Lower lobe of right lung (tissue), 2 donors: ENCODE measurements around the gene NR3C1. TPM values are rescaled to one million over a fixed set of nuclear protein-coding genes. Genes with fewer than 3 reads are reported as not detected.

Experiments used
- ATAC-seq, 2 donors: fragments of 200-7000 bp; cut with Tn5 transposase; one replicate each; pipeline ENCODE4 v1.9.1; 2020 to 2022; ENCODE audit warnings: mild to moderate bottlenecking in 2 of 2, moderate library complexity in 2 of 2
- DNase-seq: peaks from one replicate; pipeline ENCODE4 v3.0.0-alpha.2; 2020
- H3K27ac ChIP-seq: fragments of 200-600 bp; one replicate; pipeline ENCODE4 v1.8.0; 2022
- H3K27me3 ChIP-seq: fragments of 200-600 bp; one replicate; pipeline ENCODE4 v1.8.0; 2022; ENCODE audit warnings: low read depth
- H3K36me3 ChIP-seq: fragments of 200-600 bp; one replicate; pipeline ENCODE4 v1.8.0; 2022; ENCODE audit warnings: mild to moderate bottlenecking
- H3K4me1 ChIP-seq: fragments of 200-600 bp; one replicate; pipeline ENCODE4 v1.8.0; 2022
- H3K4me3 ChIP-seq: fragments of 200-600 bp; one replicate; pipeline ENCODE4 v1.8.0; 2022; ENCODE audit warnings: mild to moderate bottlenecking
- H3K9me3 ChIP-seq: fragments of 200-600 bp; one replicate; pipeline ENCODE4 v1.8.0; 2022
- CTCF ChIP-seq: fragments of 200-600 bp; IDR thresholded peaks from one replicate; pipeline ENCODE4 v1.8.0; 2022; ENCODE audit warnings: antibody characterized with exemption, mild to moderate bottlenecking
- intact Hi-C: fragments of 100-400 bp; cut with DNase I; formaldehyde crosslinking; loops from one replicate; pipeline ENCODE4 v1.11.0; 2022
- total RNA-seq: library from RNA; stranded (reverse); fragmentation: NEBNext Ultra II Directional; extraction: Animal tissue kit (Norgen Biotek cat#: 25700); gene quantifications from one replicate; pipeline ENCODE4 v1.2.1, GENCODE V29; 2021
- donor health status: DM: no; HTN: yes; CAD: no; lungs with severe emphysema.

NR3C1 gene
- total RNA-seq, 1 donor from 2014 or later = 110 TPM

GRCh38 chr5:143350341-143350740 lies 53.1 kb downstream of the NR3C1 start:
- intact Hi-C loops = no loop called here
- no peak overlapping the region for H3K4me3 ChIP-seq
- no peaks in the 10 kb centered on the region for H3K36me3 ChIP-seq
- H3K4me1 ChIP-seq = peaks cover 89% of the 10 kb centered on the region
- ATAC-seq (no peak), DNase-seq (no peak)
- H3K27me3 ChIP-seq = no peaks in the 10 kb centered on the region
- no peak overlapping the region for H3K27ac ChIP-seq
- no peaks in the 10 kb centered on the region for H3K9me3 ChIP-seq
- TF ChIP-seq CTCF = no peak

GRCh38 chr5:143349177-143349576 lies 54.3 kb downstream of the NR3C1 start:
- Histone ChIP-seq H3K9me3 (no peaks in the 10 kb centered on the region), H3K27me3 (no peaks in the 10 kb centered on the region), H3K4me1 (peaks cover 77% of the 10 kb centered on the region), H3K4me3 (no peak overlapping the region), H3K27ac (no peak overlapping the region), H3K36me3 (no peaks in the 10 kb centered on the region)
- ATAC-seq (no peak), DNase-seq (no peak)
- TF ChIP-seq CTCF = no peak
- intact Hi-C loops = no loop called here

- H3K27ac ChIP-seq = no peak overlapping the region
- no peaks in the 10 kb centered on the region for H3K9me3 ChIP-seq
- no peak for ATAC-seq
- no peak for DNase-seq
- H3K4me3 ChIP-seq = no peak overlapping the region
- intact Hi-C loops = no loop called here
- H3K27me3 ChIP-seq = no peaks in the 10 kb centered on the region
- peaks cover 64% of the 10 kb centered on the region for H3K4me1 ChIP-seq
- no peaks in the 10 kb centered on the region for H3K36me3 ChIP-seq
- TF ChIP-seq CTCF = no peak
Measured at GRCh38 chr5:143347698-143348344, 55.7 kb downstream of the NR3C1 start.

- Histone ChIP-seq H3K4me1 (peaks cover 64% of the 10 kb centered on the region), H3K27me3 (no peaks in the 10 kb centered on the region), H3K4me3 (no peak overlapping the region), H3K27ac (no peak overlapping the region), H3K9me3 (no peaks in the 10 kb centered on the region), H3K36me3 (no peaks in the 10 kb centered on the region)
- TF ChIP-seq CTCF = no peak
- intact Hi-C loops = no loop called here
- DNase-seq (no peak), ATAC-seq (no peak)
Measured at GRCh38 chr5:143347046-143347445, 56.4 kb downstream of the NR3C1 start.

GRCh38 chr5:143345671-143346440 lies 57.6 kb downstream of the NR3C1 start:
- no peaks in the 10 kb centered on the region for H3K36me3 ChIP-seq
- ATAC-seq = no peak
- no peaks in the 10 kb centered on the region for H3K9me3 ChIP-seq
- H3K4me3 ChIP-seq = no peak overlapping the region
- no peaks in the 10 kb centered on the region for H3K27me3 ChIP-seq
- intact Hi-C loops = no loop called here
- peaks cover 64% of the 10 kb centered on the region for H3K4me1 ChIP-seq
- no peak overlapping the region for H3K27ac ChIP-seq
- DNase-seq = no peak
- no peak for TF ChIP-seq CTCF
